Peyer's patch (tissue), 4 donors: ENCODE results near the gene SGF29.
"Not testable (repeated sequence)": the region's sequence is repeated elsewhere in the genome, so short reads cannot be mapped to it uniquely, and the experiment has no call there.

Source experiments
- CTCF ChIP-seq, 6 experiments: fragments of 450-650 bp in 4 of 6; fragments of 200-600 bp in 2 of 6; sonication (generic) in 1 of 6; IDR thresholded peaks; one replicate each; pipeline ENCODE4 v1.5.1; 2017 to 2019; ENCODE audit warnings: antibody characterized with exemption in 6 of 6, mild to moderate bottlenecking in 3 of 6, moderate library complexity in 1 of 6
- POLR2A ChIP-seq, 2 donors: fragments of 450-650 bp; IDR thresholded peaks; one replicate each; pipeline ENCODE4 v1.5.1; 2017; ENCODE audit warnings: antibody characterized with exemption in 2 of 2, mild to moderate bottlenecking in 2 of 2, moderate library complexity in 2 of 2

GRCh38 chr16:28638359-28638758 is 84.6 kb downstream of the SGF29 start:
- not testable (repeated sequence) for TF ChIP-seq CTCF, POLR2A (IDR thresholded peaks at IDR 0.05)
